HepG2 (cell line): ENCODE results near the gene ZBTB32. TPM values are rescaled to one million over a fixed set of nuclear protein-coding genes. Genes with fewer than 3 reads are reported as not detected.

ENCODE experiments used
- ATAC-seq: fragments of 200-7000 bp; cut with Tn5 transposase; 3 replicates; pipeline ENCODE4 v1.9.1; 2020; ENCODE audit warnings: mild to moderate bottlenecking, moderate library complexity
- BruUV-seq: library from RNA; stranded (reverse); fragments of 400-500 nt; replicated peaks from 2 replicates; lab custom pipeline; 2021; lab: Mats Ljungman, UMichigan
- CTCF ChIA-PET: fragments of 300-600 bp; formaldehyde crosslinking; extraction: SDS; loops from one replicate; lab custom pipeline; 2021; ENCODE audit warnings: low total read pairs, inconsistent platforms, low intra/inter-chr PET ratio; lab: Yijun Ruan, JAX
- POLR2A ChIA-PET: fragments of 350-600 bp; sonication (Branson Sonifier 250); formaldehyde crosslinking; loops from one replicate; lab custom pipeline; 2020; ENCODE audit warnings: antibody characterized with exemption, inconsistent platforms; lab: Yijun Ruan, JAX
- DNase-seq: peaks from one replicate; pipeline ENCODE4 v3.0.0-alpha.2; 2015; ENCODE audit warnings: low spot score
- FAIRE-seq: peaks from 3 replicates; lab custom pipeline; 2011; peaks lifted over from hg19 to GRCh38; lab: Jason Lieb, UNC
- H2AFZ ChIP-seq: one replicate; pipeline ENCODE4 v1.6.1; 2011; ENCODE audit warnings: low read length, inconsistent platforms
- H3K27ac ChIP-seq: fragments of 300-600 bp; 3 replicates; pipeline ENCODE4 v1.8.0; 2011; ENCODE audit warnings: mixed run types, mild to moderate bottlenecking, mixed read lengths, low read length, inconsistent platforms; ENCODE audit not compliant: insufficient read depth; ENCODE audit errors: extremely low read length
- H3K27me3 ChIP-seq, 2 experiments: fragments of 200-600 bp in 1 of 2; 2 replicates in 1 of 2; 3 replicates in 1 of 2; pipeline versions ENCODE4 v1.6.0 to v1.8.0; 2011; ENCODE audit warnings: low read length in 2 of 2, mild to moderate bottlenecking in 2 of 2, moderate library complexity in 2 of 2, inconsistent platforms in 1 of 2; ENCODE audit not compliant: insufficient read depth in 2 of 2, control insufficient read depth in 1 of 2
- H3K36me3 ChIP-seq, 2 experiments: fragments of 200-600 bp in 1 of 2; replicated peaks in 1 of 2; 2 replicates in 1 of 2; 3 replicates in 1 of 2; pipeline versions ENCODE4 v1.5.1 to v1.8.0; 2011; ENCODE audit warnings: low read length in 2 of 2, inconsistent platforms in 1 of 2; ENCODE audit not compliant: insufficient read depth in 2 of 2, control insufficient read depth in 1 of 2
- H3K4me1 ChIP-seq: 2 replicates; pipeline ENCODE4 v1.5.1; 2012; ENCODE audit warnings: low read length, inconsistent platforms; ENCODE audit not compliant: insufficient read depth
- H3K4me2 ChIP-seq: 2 replicates; pipeline ENCODE4 v1.6.0; 2011; ENCODE audit warnings: low read depth, low read length, inconsistent platforms
- H3K4me3 ChIP-seq, 3 experiments: fragments of 200-600 bp in 1 of 3; sonication (generic), shearing (Covaris generic) in 1 of 3; replicated peaks in 1 of 3; 2 replicates each; pipeline ENCODE4 v1.5.1; 2011 to 2016; ENCODE audit warnings: low read length in 3 of 3, inconsistent platforms in 2 of 3, low read depth in 2 of 3, mild to moderate bottlenecking in 2 of 3, control low read depth in 1 of 3, mixed read lengths in 1 of 3; ENCODE audit not compliant: insufficient read depth in 1 of 3
- H3K79me2 ChIP-seq: one replicate; pipeline ENCODE4 v1.6.1; 2011; ENCODE audit warnings: low read length, inconsistent platforms; ENCODE audit not compliant: insufficient read depth
- H3K9ac ChIP-seq: 2 replicates; pipeline ENCODE4 v1.6.0; 2011; ENCODE audit warnings: mild to moderate bottlenecking, low read depth, low read length, inconsistent platforms; ENCODE audit not compliant: insufficient read depth
- H3K9me3 ChIP-seq: 2 replicates; pipeline ENCODE4 v1.5.1; 2012; ENCODE audit warnings: mild to moderate bottlenecking, low read length
- H4K20me1 ChIP-seq: 2 replicates; pipeline ENCODE4 v1.6.0; 2011; ENCODE audit warnings: inconsistent platforms, mild to moderate bottlenecking, low read length, moderate library complexity; ENCODE audit not compliant: insufficient read depth
- ATF7-NPFF ChIP-seq: sonication (generic); formaldehyde crosslinking; IDR thresholded peaks from 2 replicates; pipeline ENCODE4 v1.8.1; 2023; ENCODE audit warnings: mild to moderate bottlenecking, low read depth, missing genetic modification reagents, moderate library complexity
- GPN1 ChIP-seq: sonication (generic); formaldehyde crosslinking; IDR thresholded peaks from 2 replicates; pipeline ENCODE4 v1.5.1; 2020; ENCODE audit warnings: missing genetic modification reagents, borderline replicate concordance
- HNRNPLL ChIP-seq: fragments of 200-400 bp; formaldehyde crosslinking; IDR thresholded peaks from 2 replicates; pipeline ENCODE4 v1.6.1; 2017; ENCODE audit warnings: mild to moderate bottlenecking, low read depth, low read length; ENCODE audit not compliant: poor library complexity, severe bottlenecking
- MAX ChIP-seq: IDR thresholded peaks from 2 replicates; pipeline ENCODE4 v1.6.1; 2012; ENCODE audit warnings: inconsistent platforms
- MED1 ChIP-seq: sonication (generic); formaldehyde crosslinking; IDR thresholded peaks from 2 replicates; pipeline ENCODE4 v1.4.0; 2020; ENCODE audit warnings: missing genetic modification reagents
- MXD3 ChIP-seq: IDR thresholded peaks from 2 replicates; pipeline ENCODE4 v1.6.1; 2016; ENCODE audit warnings: mild to moderate bottlenecking, missing biosample characterization, missing genetic modification reagents
- MYNN ChIP-seq: sonication (generic); formaldehyde crosslinking; IDR thresholded peaks from 2 replicates; pipeline ENCODE4 v1.4.0; 2020; ENCODE audit warnings: mild to moderate bottlenecking, low read depth, missing genetic modification reagents
- NFKB2 ChIP-seq: sonication (generic); formaldehyde crosslinking; IDR thresholded peaks from 2 replicates; pipeline ENCODE4 v1.4.0; 2020; ENCODE audit warnings: missing genetic modification reagents, borderline replicate concordance
- NFYC ChIP-seq: IDR thresholded peaks from 2 replicates; pipeline ENCODE4 v1.6.1; 2016; ENCODE audit warnings: missing genetic modification reagents, missing compliant biosample characterization
- SALL1 ChIP-seq: sonication (generic); formaldehyde crosslinking; IDR thresholded peaks from 2 replicates; pipeline ENCODE4 v1.8.0; 2022; ENCODE audit warnings: mild to moderate bottlenecking, missing genetic modification reagents
- SPEN ChIP-seq: sonication (generic); formaldehyde crosslinking; IDR thresholded peaks from 2 replicates; pipeline ENCODE4 v1.5.1; 2020; ENCODE audit warnings: low read depth, mild to moderate bottlenecking, missing genetic modification reagents
- TBX2 ChIP-seq: sonication (generic); formaldehyde crosslinking; IDR thresholded peaks from 2 replicates; pipeline ENCODE4 v1.5.0; 2020; ENCODE audit warnings: missing genetic modification reagents, mild to moderate bottlenecking, borderline replicate concordance
- U2AF2 ChIP-seq: fragments of 200-400 bp; formaldehyde crosslinking; IDR thresholded peaks from 2 replicates; pipeline ENCODE4 v1.6.1; 2017; ENCODE audit warnings: low read depth, mild to moderate bottlenecking, low read length
- ZNF205 ChIP-seq: IDR thresholded peaks from 2 replicates; pipeline ENCODE4 v1.6.1; 2018; ENCODE audit warnings: missing biosample characterization, missing genetic modification reagents
- ZNF598 ChIP-seq: sonication (generic); formaldehyde crosslinking; IDR thresholded peaks from 2 replicates; pipeline ENCODE4 v1.5.1; 2020; ENCODE audit warnings: mild to moderate bottlenecking, missing genetic modification reagents, borderline replicate concordance
- ZNF724P ChIP-seq: sonication (generic); formaldehyde crosslinking; IDR thresholded peaks from 2 replicates; pipeline ENCODE4 v1.8.0; 2022; ENCODE audit warnings: missing genetic modification reagents, borderline replicate concordance
- ZNF777 ChIP-seq: sonication (generic); formaldehyde crosslinking; IDR thresholded peaks from 2 replicates; pipeline ENCODE4 v1.4.0; 2020; ENCODE audit warnings: missing genetic modification reagents
- ZSCAN21 ChIP-seq: sonication (generic); formaldehyde crosslinking; IDR thresholded peaks from 2 replicates; pipeline ENCODE4 v1.8.0; 2022; ENCODE audit warnings: mild to moderate bottlenecking, missing genetic modification reagents, moderate library complexity, borderline replicate concordance
- WGBS: methylation state at CpG from one replicate; pipeline ENCODE4 v1.1.6; 2017; ENCODE audit warnings: low lambda C conversion rate; 5-methylcytosine and 5-hydroxymethylcytosine counted together
- in situ Hi-C: cut with HindIII; loops from 2 replicates; pipeline ENCODE4 v1.10.0; 2017; ENCODE audit warnings: low pct_unique_long_range_greater_than_20kb; ENCODE audit not compliant: extremely low pct_ligation_motif_present
- intact Hi-C: fragments of 100-400 bp; cut with micrococcal nuclease; formaldehyde crosslinking; loops from one replicate; pipeline ENCODE4 v1.10.0; 2022; ENCODE audit not compliant: unreplicated experiment
- polyA plus RNA-seq, 8 experiments: library from polyadenylated mRNA; depleted of rRNA in 3 of 8; stranded (reverse) in 7 of 8; unstranded in 1 of 8; fragments of >200 nt; fragmentation: Illumina TruSeq in 4 of 8; extraction: Trizol in 4 of 8; gene quantifications; 2 replicates each; pipeline versions ENCODE4 v1.2.1 to v1.2.3, GENCODE V29; 2011 to 2016; ENCODE audit warnings: low read depth in 4 of 8, missing spikeins in 1 of 8, mixed read lengths in 1 of 8; ENCODE audit not compliant: insufficient read depth in 1 of 8
- total RNA-seq, 5 experiments: library from RNA; depleted of rRNA; stranded (reverse); fragments of >200 nt; fragmentation: Illumina TruSeq; extraction: Trizol; gene quantifications; 2 replicates each; pipeline ENCODE4 v1.2.3, GENCODE V29; 2016; ENCODE audit warnings: low read depth in 1 of 5
- TF ChIP-seq, protein P1 (sequence below): IDR thresholded peaks from 2 replicates; pipeline ENCODE4 v1.6.1; 2018; ENCODE audit warnings: missing genetic modification reagents
- TF ChIP-seq, protein P2 (sequence below): sonication (generic); formaldehyde crosslinking; IDR thresholded peaks from 2 replicates; pipeline ENCODE4 v1.4.0; 2020; ENCODE audit warnings: missing genetic modification reagents
- TF ChIP-seq, protein P3 (sequence below): sonication (generic); formaldehyde crosslinking; IDR thresholded peaks from 2 replicates; pipeline ENCODE4 v1.4.0; 2020; ENCODE audit warnings: missing genetic modification reagents

The ZBTB32 gene
- total and polyA plus RNA-seq, 2 of the 13 experiments (the other 11 are each of a cell fraction or from before 2014, with no cell fraction given): not detected

DNA sequence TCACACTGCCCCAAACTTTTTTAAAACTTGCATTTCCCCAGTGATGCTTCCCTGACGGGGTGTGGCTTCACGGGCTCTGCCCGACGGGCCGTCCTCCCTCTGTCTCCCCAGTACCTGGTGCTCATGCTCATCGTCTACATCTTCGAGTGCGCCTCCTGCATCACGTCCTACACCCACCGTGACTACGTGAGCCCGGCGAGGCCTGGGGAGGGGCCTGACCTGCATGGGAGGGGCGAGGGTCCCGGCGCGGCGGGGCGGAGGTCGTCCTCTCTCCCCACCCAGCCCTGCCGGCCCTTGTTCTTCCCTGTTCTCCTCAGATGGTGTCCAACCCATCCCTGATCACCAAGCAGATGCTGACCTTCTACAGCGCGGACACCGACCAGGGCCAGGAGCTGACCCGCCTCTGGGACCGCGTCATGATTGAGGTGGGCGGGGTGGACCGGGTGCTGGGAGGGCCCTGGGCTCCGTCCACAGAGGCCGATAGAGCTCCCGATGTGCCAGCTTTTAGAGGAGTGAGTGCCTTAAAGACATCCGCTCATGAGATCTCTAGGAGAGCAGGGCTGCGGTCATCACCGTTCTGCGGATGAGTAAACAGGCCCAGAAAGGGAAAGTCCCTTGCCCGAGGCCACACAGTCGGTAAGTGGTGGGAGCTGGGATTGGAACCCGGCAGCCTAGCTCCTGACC, 31.1 kb upstream of the ZBTB32 start:
- no peaks in the 10 kb centered on the region for H3K9me3 ChIP-seq
- no peaks in the 10 kb centered on the region for H3K79me2 ChIP-seq
- peak overlapping the region; percentile 94 for H2AFZ ChIP-seq
- 0 out of 5 replicates have a peak, but pooled peaks cover 0 to 4% of the 10 kb centered on the region in 2 experiments for H3K27me3 ChIP-seq
- in situ Hi-C loops (no loop called here), intact Hi-C loops (no loop called here)
- ATAC-seq (peak; percentile 89), DNase-seq (peak; percentile 24), FAIRE-seq (no peak)
- ChIA-PET CTCF (no interaction called here), POLR2A (interaction anchor here (0.7 to 1.2 kb wide), 4 partner anchors 12 to 32 kb away, joined by 3 to 10 read pairs (median 4); no protein-coding TSS in a partner anchor)
- peak overlapping the region; percentile 88 for H3K4me2 ChIP-seq
- BruUV-seq: no TSS peak
- H3K9ac ChIP-seq: peak overlapping the region; percentile 41; the same call in 1 of the 2 replicates
- H3K36me3 ChIP-seq: no peaks in the 10 kb centered on the region
- H3K4me3 ChIP-seq: peak overlapping the region; percentile 59 to 83 (median 62)
- H3K27ac ChIP-seq: no peak overlapping the region
- peaks cover 41% of the 10 kb centered on the region for H3K4me1 ChIP-seq
- 2% methylated on average over 38 of the region's 39 CpGs for WGBS
- no peaks in the 10 kb centered on the region for H4K20me1 ChIP-seq
- no peak for TF ChIP-seq TBX2
- no peak for TF ChIP-seq U2AF2
- TF ChIP-seq GPN1 (CRISPR knock-in tag): peak; percentile 22; the same call in 1 of the 2 replicates
- TF ChIP-seq SALL1: peak; percentile 39; the same call in 1 of the 2 replicates
- TF ChIP-seq MXD3 (CRISPR knock-in tag): peak; percentile 48; the same call in 1 of the 2 replicates
- TF ChIP-seq, protein P1, sequence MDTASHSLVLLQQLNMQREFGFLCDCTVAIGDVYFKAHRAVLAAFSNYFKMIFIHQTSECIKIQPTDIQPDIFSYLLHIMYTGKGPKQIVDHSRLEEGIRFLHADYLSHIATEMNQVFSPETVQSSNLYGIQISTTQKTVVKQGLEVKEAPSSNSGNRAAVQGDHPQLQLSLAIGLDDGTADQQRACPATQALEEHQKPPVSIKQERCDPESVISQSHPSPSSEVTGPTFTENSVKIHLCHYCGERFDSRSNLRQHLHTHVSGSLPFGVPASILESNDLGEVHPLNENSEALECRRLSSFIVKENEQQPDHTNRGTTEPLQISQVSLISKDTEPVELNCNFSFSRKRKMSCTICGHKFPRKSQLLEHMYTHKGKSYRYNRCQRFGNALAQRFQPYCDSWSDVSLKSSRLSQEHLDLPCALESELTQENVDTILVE (CRISPR knock-in tag): no peak
- TF ChIP-seq, protein P2, sequence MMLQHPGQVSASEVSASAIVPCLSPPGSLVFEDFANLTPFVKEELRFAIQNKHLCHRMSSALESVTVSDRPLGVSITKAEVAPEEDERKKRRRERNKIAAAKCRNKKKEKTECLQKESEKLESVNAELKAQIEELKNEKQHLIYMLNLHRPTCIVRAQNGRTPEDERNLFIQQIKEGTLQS (CRISPR knock-in tag): no peak
- TF ChIP-seq MAX: peak; percentile 48; the same call in 1 of the 2 replicates
- TF ChIP-seq ZNF598 (CRISPR knock-in tag): peak; percentile 33; the same call in 1 of the 2 replicates
- TF ChIP-seq ATF7-NPFF: no peak
- peak; percentile 78 for TF ChIP-seq ZNF777
- peak; percentile 53; the same call in 1 of the 2 replicates for TF ChIP-seq SPEN (CRISPR knock-in tag)
- TF ChIP-seq, protein P3, sequence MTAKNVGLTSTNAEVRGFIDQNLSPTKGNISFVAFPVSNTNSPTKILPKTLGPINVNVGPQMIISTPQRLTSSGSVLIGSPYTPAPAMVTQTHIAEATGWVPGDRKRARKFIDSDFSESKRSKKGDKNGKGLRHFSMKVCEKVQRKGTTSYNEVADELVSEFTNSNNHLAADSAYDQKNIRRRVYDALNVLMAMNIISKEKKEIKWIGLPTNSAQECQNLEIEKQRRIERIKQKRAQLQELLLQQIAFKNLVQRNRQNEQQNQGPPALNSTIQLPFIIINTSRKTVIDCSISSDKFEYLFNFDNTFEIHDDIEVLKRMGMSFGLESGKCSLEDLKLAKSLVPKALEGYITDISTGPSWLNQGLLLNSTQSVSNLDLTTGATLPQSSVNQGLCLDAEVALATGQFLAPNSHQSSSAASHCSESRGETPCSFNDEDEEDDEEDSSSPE: no peak
- 0 out of 2 replicates have a peak, but pooled peaks have one; percentile 32 for TF ChIP-seq ZNF205
- peak; percentile 67; the same call in 1 of the 2 replicates for TF ChIP-seq NFKB2 (CRISPR knock-in tag)
- no peak for TF ChIP-seq MYNN
- TF ChIP-seq ZNF724P (CRISPR knock-in tag): no peak
- no peak for TF ChIP-seq NFYC (CRISPR knock-in tag)
- TF ChIP-seq ZSCAN21 (CRISPR knock-in tag): 0 out of 2 replicates have a peak, but pooled peaks have one; percentile 42
- 0 out of 2 replicates have a peak, but pooled peaks have one; percentile 38 for TF ChIP-seq MED1 (CRISPR knock-in tag)
- peak; percentile 14 for TF ChIP-seq HNRNPLL
